ENCODE measurements around the gene HSP90AB1. TPM values are rescaled to one million over a fixed set of nuclear protein-coding genes. Genes with fewer than 3 reads are reported as not detected.

The HSP90AB1 gene
- total and polyA plus RNA-seq, 9 of the 15 experiments (the other 6 are each of a cell fraction or from before 2014, with no cell fraction given): 1,780 to 3,358 (median 2,262) TPM

DNA sequence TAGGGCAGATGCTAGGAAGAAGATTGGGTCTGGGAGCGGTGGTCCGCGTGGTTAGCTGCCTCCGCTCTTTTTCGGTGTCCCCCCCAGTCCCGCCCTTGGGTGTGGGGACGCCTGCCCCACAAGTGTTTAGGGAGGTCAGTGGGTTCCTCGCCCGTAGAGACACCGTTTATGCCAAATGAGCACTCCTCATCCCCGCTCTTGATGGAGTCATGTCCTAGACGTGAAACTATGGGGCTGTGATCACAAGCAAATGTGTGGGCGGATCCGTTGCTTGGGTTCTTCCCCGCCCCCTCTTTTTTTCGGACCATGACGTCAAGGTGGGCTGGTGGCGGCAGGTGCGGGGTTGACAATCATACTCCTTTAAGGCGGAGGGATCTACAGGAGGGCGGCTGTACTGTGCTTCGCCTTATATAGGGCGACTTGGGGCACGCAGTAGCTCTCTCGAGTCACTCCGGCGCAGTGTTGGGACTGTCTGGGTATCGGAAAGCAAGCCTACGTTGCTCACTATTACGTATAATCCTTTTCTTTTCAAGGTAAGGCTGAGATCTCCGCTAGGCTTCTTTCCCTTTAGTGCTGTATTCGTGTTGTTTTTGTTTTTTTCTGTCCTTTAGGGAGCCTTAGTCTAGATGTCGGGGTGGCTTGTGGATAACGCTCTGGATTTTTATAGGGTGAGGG is at the start of gene HSP90AB1 (continued):
- TF ChIP-seq, protein P1, sequence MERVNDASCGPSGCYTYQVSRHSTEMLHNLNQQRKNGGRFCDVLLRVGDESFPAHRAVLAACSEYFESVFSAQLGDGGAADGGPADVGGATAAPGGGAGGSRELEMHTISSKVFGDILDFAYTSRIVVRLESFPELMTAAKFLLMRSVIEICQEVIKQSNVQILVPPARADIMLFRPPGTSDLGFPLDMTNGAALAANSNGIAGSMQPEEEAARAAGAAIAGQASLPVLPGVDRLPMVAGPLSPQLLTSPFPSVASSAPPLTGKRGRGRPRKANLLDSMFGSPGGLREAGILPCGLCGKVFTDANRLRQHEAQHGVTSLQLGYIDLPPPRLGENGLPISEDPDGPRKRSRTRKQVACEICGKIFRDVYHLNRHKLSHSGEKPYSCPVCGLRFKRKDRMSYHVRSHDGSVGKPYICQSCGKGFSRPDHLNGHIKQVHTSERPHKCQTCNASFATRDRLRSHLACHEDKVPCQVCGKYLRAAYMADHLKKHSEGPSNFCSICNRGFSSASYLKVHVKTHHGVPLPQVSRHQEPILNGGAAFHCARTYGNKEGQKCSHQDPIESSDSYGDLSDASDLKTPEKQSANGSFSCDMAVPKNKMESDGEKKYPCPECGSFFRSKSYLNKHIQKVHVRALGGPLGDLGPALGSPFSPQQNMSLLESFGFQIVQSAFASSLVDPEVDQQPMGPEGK (CRISPR knock-in tag; IDR thresholded peaks at IDR 0.05; ENCODE audit: borderline replicate concordance): no peak; the same call in 1 of the 2 replicates
- TF ChIP-seq XRCC3 (IDR thresholded peaks at IDR 0.05) (no peak), ZFPM2 (CRISPR knock-in tag; IDR thresholded peaks at IDR 0.05) (no peak), SP2 (IDR thresholded peaks at IDR 0.05; ENCODE audit: extremely low read depth, low read depth, low read length, poor library complexity, severe bottlenecking) (no peak), SMARCA4 (IDR thresholded peaks at IDR 0.05) (no peak), ZNF24 (IDR thresholded peaks at IDR 0.05) (0 out of 2 replicates have a peak, but pooled peaks have one; percentile 8), ZNF589 (CRISPR knock-in tag; IDR thresholded peaks at IDR 0.05; ENCODE audit: low read depth) (0 out of 2 replicates have a peak, but pooled peaks have one; percentile 56), PHF21A (IDR thresholded peaks at IDR 0.05; ENCODE audit: borderline replicate concordance, low read depth) (peak; percentile 84; the same call in 1 of the 2 replicates), PTBP1 (IDR thresholded peaks at IDR 0.05; ENCODE audit: low read depth, low read length) (no peak), ETV5 (CRISPR knock-in tag; IDR thresholded peaks at IDR 0.05; ENCODE audit: low read depth) (no peak), PML (IDR thresholded peaks at IDR 0.05; ENCODE audit: low read length) (peak; percentile 99), ELF4 (CRISPR knock-in tag; IDR thresholded peaks at IDR 0.05) (no peak; the same call in 1 of the 2 replicates), ZNF785 (CRISPR knock-in tag; IDR thresholded peaks at IDR 0.05) (no peak), TARDBP (IDR thresholded peaks at IDR 0.05) (peak; percentile 18; the same call in 1 of the 2 replicates), CREBBP (IDR thresholded peaks at IDR 0.05; ENCODE audit: low read depth, low read length) (no peak)
- TF ChIP-seq, protein P2, sequence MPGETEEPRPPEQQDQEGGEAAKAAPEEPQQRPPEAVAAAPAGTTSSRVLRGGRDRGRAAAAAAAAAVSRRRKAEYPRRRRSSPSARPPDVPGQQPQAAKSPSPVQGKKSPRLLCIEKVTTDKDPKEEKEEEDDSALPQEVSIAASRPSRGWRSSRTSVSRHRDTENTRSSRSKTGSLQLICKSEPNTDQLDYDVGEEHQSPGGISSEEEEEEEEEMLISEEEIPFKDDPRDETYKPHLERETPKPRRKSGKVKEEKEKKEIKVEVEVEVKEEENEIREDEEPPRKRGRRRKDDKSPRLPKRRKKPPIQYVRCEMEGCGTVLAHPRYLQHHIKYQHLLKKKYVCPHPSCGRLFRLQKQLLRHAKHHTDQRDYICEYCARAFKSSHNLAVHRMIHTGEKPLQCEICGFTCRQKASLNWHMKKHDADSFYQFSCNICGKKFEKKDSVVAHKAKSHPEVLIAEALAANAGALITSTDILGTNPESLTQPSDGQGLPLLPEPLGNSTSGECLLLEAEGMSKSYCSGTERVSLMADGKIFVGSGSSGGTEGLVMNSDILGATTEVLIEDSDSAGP (CRISPR knock-in tag; IDR thresholded peaks at IDR 0.05): peak; percentile 100
- TF ChIP-seq, protein P3, sequence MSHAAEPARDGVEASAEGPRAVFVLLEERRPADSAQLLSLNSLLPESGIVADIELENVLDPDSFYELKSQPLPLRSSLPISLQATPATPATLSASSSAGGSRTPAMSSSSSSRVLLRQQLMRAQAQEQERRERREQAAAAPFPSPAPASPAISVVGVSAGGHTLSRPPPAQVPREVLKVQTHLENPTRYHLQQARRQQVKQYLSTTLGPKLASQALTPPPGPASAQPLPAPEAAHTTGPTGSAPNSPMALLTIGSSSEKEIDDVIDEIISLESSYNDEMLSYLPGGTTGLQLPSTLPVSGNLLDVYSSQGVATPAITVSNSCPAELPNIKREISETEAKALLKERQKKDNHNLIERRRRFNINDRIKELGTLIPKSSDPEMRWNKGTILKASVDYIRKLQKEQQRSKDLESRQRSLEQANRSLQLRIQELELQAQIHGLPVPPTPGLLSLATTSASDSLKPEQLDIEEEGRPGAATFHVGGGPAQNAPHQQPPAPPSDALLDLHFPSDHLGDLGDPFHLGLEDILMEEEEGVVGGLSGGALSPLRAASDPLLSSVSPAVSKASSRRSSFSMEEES (CRISPR knock-in tag; IDR thresholded peaks at IDR 0.05): no peak
- TF ChIP-seq, protein P4, sequence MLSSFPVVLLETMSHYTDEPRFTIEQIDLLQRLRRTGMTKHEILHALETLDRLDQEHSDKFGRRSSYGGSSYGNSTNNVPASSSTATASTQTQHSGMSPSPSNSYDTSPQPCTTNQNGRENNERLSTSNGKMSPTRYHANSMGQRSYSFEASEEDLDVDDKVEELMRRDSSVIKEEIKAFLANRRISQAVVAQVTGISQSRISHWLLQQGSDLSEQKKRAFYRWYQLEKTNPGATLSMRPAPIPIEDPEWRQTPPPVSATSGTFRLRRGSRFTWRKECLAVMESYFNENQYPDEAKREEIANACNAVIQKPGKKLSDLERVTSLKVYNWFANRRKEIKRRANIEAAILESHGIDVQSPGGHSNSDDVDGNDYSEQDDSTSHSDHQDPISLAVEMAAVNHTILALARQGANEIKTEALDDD (IDR thresholded peaks at IDR 0.05): no peak
- TF ChIP-seq, protein P5, sequence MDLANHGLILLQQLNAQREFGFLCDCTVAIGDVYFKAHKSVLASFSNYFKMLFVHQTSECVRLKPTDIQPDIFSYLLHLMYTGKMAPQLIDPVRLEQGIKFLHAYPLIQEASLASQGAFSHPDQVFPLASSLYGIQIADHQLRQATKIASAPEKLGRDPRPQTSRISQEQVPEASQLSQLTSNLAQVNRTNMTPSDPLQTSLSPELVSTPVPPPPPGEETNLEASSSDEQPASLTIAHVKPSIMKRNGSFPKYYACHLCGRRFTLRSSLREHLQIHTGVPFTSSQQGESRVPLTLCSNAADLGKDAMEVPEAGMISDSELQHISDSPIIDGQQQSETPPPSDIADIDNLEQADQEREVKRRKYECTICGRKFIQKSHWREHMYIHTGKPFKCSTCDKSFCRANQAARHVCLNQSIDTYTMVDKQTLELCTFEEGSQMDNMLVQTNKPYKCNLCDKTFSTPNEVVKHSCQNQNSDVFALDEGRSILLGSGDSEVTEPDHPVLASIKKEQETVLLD (IDR thresholded peaks at IDR 0.05): no peak; the same call in none of the 2 replicates
- TF ChIP-seq, protein P6, sequence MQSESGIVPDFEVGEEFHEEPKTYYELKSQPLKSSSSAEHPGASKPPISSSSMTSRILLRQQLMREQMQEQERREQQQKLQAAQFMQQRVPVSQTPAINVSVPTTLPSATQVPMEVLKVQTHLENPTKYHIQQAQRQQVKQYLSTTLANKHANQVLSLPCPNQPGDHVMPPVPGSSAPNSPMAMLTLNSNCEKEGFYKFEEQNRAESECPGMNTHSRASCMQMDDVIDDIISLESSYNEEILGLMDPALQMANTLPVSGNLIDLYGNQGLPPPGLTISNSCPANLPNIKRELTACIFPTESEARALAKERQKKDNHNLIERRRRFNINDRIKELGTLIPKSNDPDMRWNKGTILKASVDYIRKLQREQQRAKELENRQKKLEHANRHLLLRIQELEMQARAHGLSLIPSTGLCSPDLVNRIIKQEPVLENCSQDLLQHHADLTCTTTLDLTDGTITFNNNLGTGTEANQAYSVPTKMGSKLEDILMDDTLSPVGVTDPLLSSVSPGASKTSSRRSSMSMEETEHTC (IDR thresholded peaks at IDR 0.05): 0 out of 2 replicates have a peak, but pooled peaks have one; percentile 2

All from K562 (cell line).